NCI-H1092 treated with DMSO at 0.1 percent for 48 hours (cell line): ENCODE measurements around the gene ARID2.

ENCODE experiments used
- DNase-seq: peaks from one replicate; lab custom pipeline; 2025; lab: John Stamatoyannopoulos, UW

Gene ARID2

DNA sequence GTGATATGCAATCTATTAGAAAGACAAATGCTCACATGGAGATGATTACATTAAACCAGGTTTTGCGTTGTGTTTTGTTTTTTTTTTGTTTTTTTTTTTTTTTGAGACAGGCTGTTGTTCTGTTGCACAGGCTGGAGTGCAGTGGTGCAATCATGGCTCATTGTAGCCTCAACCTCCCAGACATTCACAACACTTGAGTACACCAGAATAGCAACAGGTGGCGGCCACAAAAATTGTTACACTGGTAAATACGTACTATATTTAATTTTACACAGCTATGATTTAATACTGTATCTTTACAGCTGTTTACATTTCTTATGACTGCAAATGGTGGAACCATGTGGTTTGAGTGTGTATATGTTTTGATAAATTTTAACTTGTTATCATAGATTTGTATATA, 200.9 kb downstream of the ARID2 start:
- DNase-seq = no peak

DNA sequence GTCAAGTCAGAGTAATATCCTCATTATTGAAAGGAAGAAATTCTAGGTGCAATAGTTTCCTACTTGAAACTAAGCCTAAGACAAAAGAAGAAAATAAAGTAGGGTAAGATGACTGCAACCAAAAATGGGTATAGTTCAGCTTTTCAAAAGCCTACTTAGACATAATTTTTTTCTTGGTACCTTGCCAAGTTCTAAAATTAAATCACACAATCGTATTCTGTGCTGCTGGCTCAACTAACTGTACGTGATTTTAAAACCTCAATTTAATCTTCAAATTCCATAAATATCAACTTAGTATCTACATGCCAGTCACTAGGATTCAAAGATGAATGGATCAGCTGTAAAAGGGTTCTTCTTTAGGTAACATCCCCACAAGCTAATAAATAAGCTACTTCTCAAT, 204.0 kb downstream of the ARID2 start:
- DNase-seq = no peak

DNA sequence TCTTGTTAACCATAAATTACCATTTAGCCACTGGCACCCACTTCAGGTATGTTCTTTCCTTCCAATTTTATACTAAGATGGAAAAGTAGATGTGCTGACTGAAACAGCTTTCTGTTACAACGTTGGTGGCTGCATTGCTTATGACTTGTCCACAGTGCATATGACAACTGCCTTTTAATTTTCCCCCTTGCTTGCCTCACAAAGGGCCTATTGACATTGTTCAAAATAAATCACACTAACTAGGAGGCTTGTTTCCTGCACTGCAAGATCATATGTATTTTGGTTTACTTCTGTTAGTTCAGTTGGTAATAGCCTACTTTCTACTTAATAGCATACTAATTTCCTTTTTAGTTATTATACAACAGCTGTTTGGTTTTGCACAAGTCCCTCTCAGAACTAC, 205.4 kb downstream of the ARID2 start:
- no peak for DNase-seq

DNA sequence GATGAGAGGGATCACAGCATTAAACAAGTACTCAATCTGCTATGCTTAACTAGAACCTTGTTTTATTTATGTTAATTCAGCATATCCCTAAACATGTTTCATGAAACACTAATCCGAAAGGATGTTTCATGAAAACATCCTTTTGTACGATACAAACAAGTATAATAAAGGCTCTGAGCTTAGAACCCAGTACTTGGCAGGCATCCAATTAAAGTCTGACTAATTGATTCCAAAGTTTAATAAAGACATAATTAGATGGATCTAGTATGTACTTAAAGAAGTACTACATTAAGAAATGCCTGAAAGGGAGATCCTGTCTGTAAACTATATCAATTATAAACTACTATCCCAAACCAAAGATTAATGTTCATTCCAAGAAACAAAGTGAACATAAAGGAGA, 209.1 kb downstream of the ARID2 start:
- no peak for DNase-seq

DNA sequence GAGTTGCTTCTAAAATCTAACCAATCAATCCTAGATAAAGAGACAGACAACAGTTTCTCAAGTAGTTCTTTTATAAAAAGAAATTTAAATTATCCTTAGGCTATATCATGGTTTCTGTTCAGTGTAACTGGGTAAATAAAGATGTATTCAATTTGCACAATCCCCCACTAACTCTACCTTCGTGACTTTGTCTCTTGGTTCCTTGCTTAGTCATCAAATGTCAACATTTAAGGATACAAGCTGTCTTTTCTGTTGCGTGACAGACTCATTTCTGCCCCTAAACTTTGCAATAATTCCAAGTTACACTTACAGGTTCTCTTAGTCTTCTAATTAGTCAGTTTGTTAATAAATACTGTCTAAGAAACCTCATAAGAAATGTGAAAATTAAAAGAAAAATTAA, 210.3 kb downstream of the ARID2 start:
- no peak for DNase-seq

DNA sequence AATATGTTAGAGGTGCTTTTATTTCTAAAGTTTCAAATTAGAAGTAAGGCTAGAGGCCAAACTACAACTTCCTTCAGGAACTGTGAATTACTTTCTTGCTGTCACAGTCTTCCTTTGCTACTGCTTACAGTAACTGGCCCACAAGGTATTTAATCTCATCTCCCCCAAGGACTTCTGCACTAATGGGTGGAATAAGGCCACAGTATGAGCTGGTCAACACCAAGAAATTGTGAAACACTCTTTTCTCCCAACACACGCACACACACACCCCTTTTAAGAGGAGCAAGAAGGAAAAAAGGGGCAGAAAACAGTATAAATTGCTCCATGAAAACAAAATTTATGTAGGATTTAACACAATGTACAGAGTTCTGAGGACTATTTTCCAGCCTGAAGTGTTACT, 215.3 kb downstream of the ARID2 start:
- DNase-seq = no peak

DNA sequence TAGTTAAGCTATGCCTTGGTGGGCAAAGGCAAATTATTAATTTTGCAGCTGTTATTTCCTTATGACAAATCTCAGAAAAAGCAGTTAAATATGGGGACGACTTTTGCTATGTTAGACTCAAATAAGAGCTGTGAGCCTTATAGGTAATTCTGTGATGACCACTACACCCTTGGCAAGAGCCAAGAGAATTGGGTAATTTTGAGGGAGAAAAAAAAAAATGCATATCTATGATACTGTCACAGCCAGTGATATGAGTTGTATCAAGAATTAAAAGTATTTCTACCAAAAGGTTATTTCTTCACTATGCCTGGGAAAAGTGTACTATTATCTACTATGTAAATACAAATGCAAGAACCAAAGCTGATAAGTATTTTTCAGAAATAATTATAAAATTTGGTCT, 216.9 kb downstream of the ARID2 start:
- no peak for DNase-seq

DNA sequence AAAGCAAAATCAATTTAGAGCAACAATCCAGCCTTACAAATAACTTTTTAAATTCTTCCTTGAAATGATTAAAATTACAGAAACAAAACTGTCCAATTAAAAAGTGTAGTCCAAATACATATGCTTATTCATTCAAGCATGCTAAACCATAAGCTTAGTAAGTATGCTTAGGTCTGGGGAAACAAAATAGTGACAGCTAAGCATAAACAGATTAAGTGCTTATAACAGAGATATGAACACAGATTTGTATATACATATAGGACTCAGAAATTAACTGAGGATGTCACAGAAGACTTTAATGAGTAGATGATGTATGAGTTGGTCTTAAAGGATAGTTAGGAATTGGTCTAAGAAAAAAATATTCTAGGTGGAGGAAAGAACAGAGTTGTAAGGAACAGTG, 219.0 kb downstream of the ARID2 start:
- DNase-seq = no peak
